Measurements from ENCODE around the gene OGN.
"Not testable (repeated sequence)": the region's sequence is repeated elsewhere in the genome, so short reads cannot be mapped to it uniquely, and the experiment has no call there.

DNA sequence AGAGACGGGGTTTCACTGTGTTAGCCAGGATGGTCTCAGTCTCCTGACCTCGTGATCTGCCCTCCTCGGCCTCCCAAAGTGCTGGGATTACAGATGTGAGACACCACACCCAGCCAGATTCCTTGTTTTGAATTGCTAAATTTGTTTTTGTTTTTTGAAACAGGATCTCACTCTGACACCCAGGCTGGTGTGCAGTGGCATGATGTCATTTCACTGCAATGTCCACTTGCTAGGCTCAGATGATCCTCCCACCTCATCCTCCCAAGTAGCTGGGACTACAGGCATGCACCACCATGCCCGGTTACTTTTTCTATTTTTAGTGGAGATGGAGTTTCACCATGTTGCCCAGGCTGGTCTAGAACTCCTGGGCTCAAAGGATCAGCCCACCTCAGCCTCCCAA, 6.8 kb upstream of the OGN start:
- TF ChIP-seq CTCF, EP300, POLR2A (IDR thresholded peaks at IDR 0.05): not testable (repeated sequence)
